ENCODE results near the gene GNA12. TPM values are rescaled to one million over a fixed set of nuclear protein-coding genes. Genes with fewer than 3 reads are reported as not detected.

The GNA12 gene
- total RNA-seq, 1 donor from 2014 or later = 67.2 TPM

- H3K4me1 Mint-ChIP-seq (ENCODE audit: low read depth, unreplicated experiment) = peaks cover 50% of the 10 kb centered on the region
- DNase-seq (ENCODE audit: low read depth) (peak; percentile 61), FAIRE-seq (no peak)
- no peak overlapping the region for H3K4me3 Mint-ChIP-seq (ENCODE audit: unreplicated experiment)
- Histone ChIP-seq H3K27me3 (ENCODE audit: insufficient read depth, low read length) (no peaks in the 10 kb centered on the region), H3K9ac (ENCODE audit: low read length) (peak overlapping the region; percentile 76), H4K20me1 (ENCODE audit: insufficient read depth, low read length) (peaks cover 66% of the 10 kb centered on the region), H2AFZ (ENCODE audit: low read depth, low read length) (no peak overlapping the region), H3K36me3 (ENCODE audit: insufficient read depth, low read length) (no peaks in the 10 kb centered on the region), H3K4me1 (ENCODE audit: insufficient read depth, low read length) (peaks cover 33% of the 10 kb centered on the region), H3K4me2 (ENCODE audit: low read length) (peak overlapping the region; percentile 86), H3K79me2 (ENCODE audit: insufficient read depth, low read length) (peaks cover 92% of the 10 kb centered on the region), H3K4me3 (ENCODE audit: insufficient read depth, low read depth, low read length) (peak overlapping the region; percentile 45), H3K9me3 (ENCODE audit: insufficient read depth, low read depth, low read length) (no peaks in the 10 kb centered on the region), H3K27ac (ENCODE audit: low read depth, low read length) (peak overlapping the region; percentile 74)
- H3K27ac Mint-ChIP-seq (ENCODE audit: unreplicated experiment) = peak overlapping the region; percentile 71
- TF ChIP-seq EZH2 (IDR thresholded peaks at IDR 0.05; ENCODE audit: insufficient read depth, low read length) = no peak
- TF ChIP-seq CTCF (IDR thresholded peaks at IDR 0.05; ENCODE audit: insufficient read depth, low read depth, low read length) = no peak
- H3K36me3 Mint-ChIP-seq (ENCODE audit: low read depth, unreplicated experiment) = no peaks in the 10 kb centered on the region
- H3K9me3 Mint-ChIP-seq (ENCODE audit: unreplicated experiment) = no peaks in the 10 kb centered on the region
- H3K27me3 Mint-ChIP-seq (ENCODE audit: low read depth, unreplicated experiment) = no peaks in the 10 kb centered on the region
Observed at GRCh38 chr7:2802101-2802500, 42.0 kb downstream of the GNA12 start.

- Histone ChIP-seq H3K9me3 (ENCODE audit: insufficient read depth, low read depth, low read length) (no peaks in the 10 kb centered on the region), H3K9ac (ENCODE audit: low read length) (peak overlapping the region; percentile 76), H2AFZ (ENCODE audit: low read depth, low read length) (no peak overlapping the region), H3K27ac (ENCODE audit: low read depth, low read length) (peak overlapping the region; percentile 74), H3K27me3 (ENCODE audit: insufficient read depth, low read length) (no peaks in the 10 kb centered on the region), H3K4me1 (ENCODE audit: insufficient read depth, low read length) (peaks cover 33% of the 10 kb centered on the region), H3K36me3 (ENCODE audit: insufficient read depth, low read length) (no peaks in the 10 kb centered on the region), H4K20me1 (ENCODE audit: insufficient read depth, low read length) (peaks cover 76% of the 10 kb centered on the region), H3K4me3 (ENCODE audit: insufficient read depth, low read depth, low read length) (no peak overlapping the region), H3K79me2 (ENCODE audit: insufficient read depth, low read length) (peaks cover 95% of the 10 kb centered on the region), H3K4me2 (ENCODE audit: low read length) (peak overlapping the region; percentile 86)
- Mint-ChIP-seq H3K27me3 (ENCODE audit: low read depth, unreplicated experiment) (no peaks in the 10 kb centered on the region), H3K9me3 (ENCODE audit: unreplicated experiment) (no peaks in the 10 kb centered on the region), H3K4me3 (ENCODE audit: unreplicated experiment) (no peak overlapping the region), H3K4me1 (ENCODE audit: low read depth, unreplicated experiment) (peaks cover 48% of the 10 kb centered on the region), H3K27ac (ENCODE audit: unreplicated experiment) (peak overlapping the region; percentile 71), H3K36me3 (ENCODE audit: low read depth, unreplicated experiment) (no peaks in the 10 kb centered on the region)
- no peak for TF ChIP-seq CTCF (IDR thresholded peaks at IDR 0.05; ENCODE audit: insufficient read depth, low read depth, low read length)
- TF ChIP-seq EZH2 (IDR thresholded peaks at IDR 0.05; ENCODE audit: insufficient read depth, low read length) = no peak
- peak; percentile 87 for DNase-seq (ENCODE audit: low read depth)
- FAIRE-seq = no peak
Observed at GRCh38 chr7:2800931-2801688, 43.0 kb downstream of the GNA12 start.
